Astrocyte (in vitro differentiated cells and primary cell): Measurements from ENCODE around the gene MRFAP1. TPM values are rescaled to one million over a fixed set of nuclear protein-coding genes. Genes with fewer than 3 reads are reported as not detected.

Experiments used
- DNase-seq: peaks from one replicate; pipeline ENCODE4 v3.0.0-alpha.2; 2010; ENCODE audit warnings: low read depth
- FAIRE-seq: peaks from 2 replicates; lab custom pipeline; 2011; peaks lifted over from hg19 to GRCh38; lab: Jason Lieb, UNC
- H2AFZ ChIP-seq: 2 replicates; pipeline ENCODE4 v1.6.0; 2012; ENCODE audit warnings: low read depth, low read length, inconsistent platforms
- H3K27ac ChIP-seq: 2 replicates; pipeline ENCODE4 v1.5.1; 2011; ENCODE audit warnings: low read depth, low read length, inconsistent platforms
- H3K27me3 ChIP-seq: 2 replicates; pipeline ENCODE4 v1.6.0; 2011; ENCODE audit warnings: low read length, inconsistent platforms; ENCODE audit not compliant: insufficient read depth
- H3K36me3 ChIP-seq: 2 replicates; pipeline ENCODE4 v1.5.1; 2011; ENCODE audit warnings: low read length, inconsistent platforms; ENCODE audit not compliant: insufficient read depth
- H3K4me1 ChIP-seq: 2 replicates; pipeline ENCODE4 v1.5.1; 2011; ENCODE audit warnings: low read length, inconsistent platforms; ENCODE audit not compliant: insufficient read depth
- H3K4me2 ChIP-seq: 2 replicates; pipeline ENCODE4 v1.6.0; 2012; ENCODE audit warnings: low read length, inconsistent platforms
- H3K4me3 ChIP-seq: 2 replicates; pipeline ENCODE4 v1.5.1; 2011; ENCODE audit warnings: low read depth, mild to moderate bottlenecking, low read length, inconsistent platforms; ENCODE audit not compliant: insufficient read depth
- H3K79me2 ChIP-seq: 2 replicates; pipeline ENCODE4 v1.6.0; 2012; ENCODE audit warnings: mild to moderate bottlenecking, low read length, inconsistent platforms; ENCODE audit not compliant: insufficient read depth
- H3K9ac ChIP-seq: 2 replicates; pipeline ENCODE4 v1.6.0; 2012; ENCODE audit warnings: mild to moderate bottlenecking, low read length, inconsistent platforms
- H3K9me3 ChIP-seq: 2 replicates; pipeline ENCODE4 v1.5.1; 2012; ENCODE audit warnings: low read depth, mild to moderate bottlenecking, low read length, inconsistent platforms; ENCODE audit not compliant: insufficient read depth
- H4K20me1 ChIP-seq: 2 replicates; pipeline ENCODE4 v1.6.0; 2012; ENCODE audit warnings: low read length, inconsistent platforms; ENCODE audit not compliant: insufficient read depth
- H3K27ac Mint-ChIP-seq: one replicate; pipeline ENCODE4 v1.8.0; 2021; ENCODE audit warnings: mild to moderate bottlenecking, mixed read lengths; ENCODE audit not compliant: unreplicated experiment
- H3K27me3 Mint-ChIP-seq: one replicate; pipeline ENCODE4 v1.8.0; 2021; ENCODE audit warnings: low read depth, mixed read lengths; ENCODE audit not compliant: unreplicated experiment
- H3K36me3 Mint-ChIP-seq: one replicate; pipeline ENCODE4 v1.8.0; 2021; ENCODE audit warnings: low read depth, mixed read lengths; ENCODE audit not compliant: unreplicated experiment
- H3K4me1 Mint-ChIP-seq: one replicate; pipeline ENCODE4 v1.8.0; 2021; ENCODE audit warnings: low read depth, mixed read lengths; ENCODE audit not compliant: unreplicated experiment
- H3K4me3 Mint-ChIP-seq: one replicate; pipeline ENCODE4 v1.8.0; 2021; ENCODE audit warnings: mild to moderate bottlenecking, moderate library complexity, mixed read lengths; ENCODE audit not compliant: unreplicated experiment
- H3K9me3 Mint-ChIP-seq: one replicate; pipeline ENCODE4 v1.8.0; 2021; ENCODE audit warnings: mild to moderate bottlenecking, mixed read lengths; ENCODE audit not compliant: unreplicated experiment
- CTCF ChIP-seq: IDR thresholded peaks from 2 replicates; pipeline ENCODE4 v1.5.1; 2011; ENCODE audit warnings: low read depth, mild to moderate bottlenecking, inconsistent platforms, low read length, moderate library complexity; ENCODE audit not compliant: insufficient read depth
- EZH2 ChIP-seq: IDR thresholded peaks from 2 replicates; pipeline ENCODE4 v1.6.1; 2012; ENCODE audit warnings: mild to moderate bottlenecking, low read length, inconsistent platforms; ENCODE audit not compliant: insufficient read depth
- total RNA-seq: library from RNA; stranded (reverse); gene quantifications from 2 replicates; pipeline ENCODE4 v1.2.1, GENCODE V29; 2021

The MRFAP1 gene
- total RNA-seq, 1 donor from 2014 or later = 278 TPM

- peak overlapping the region; percentile 84 for H2AFZ ChIP-seq
- no peak overlapping the region for H3K4me3 Mint-ChIP-seq
- peaks cover 7% of the 10 kb centered on the region for H3K36me3 Mint-ChIP-seq
- H3K36me3 ChIP-seq = no peaks in the 10 kb centered on the region
- DNase-seq (no peak), FAIRE-seq (no peak)
- no peaks in the 10 kb centered on the region for H3K27me3 ChIP-seq
- H3K9ac ChIP-seq = peak overlapping the region; percentile 63
- H3K4me2 ChIP-seq = peak overlapping the region; percentile 76
- H3K27me3 Mint-ChIP-seq = no peaks in the 10 kb centered on the region
- H4K20me1 ChIP-seq = no peaks in the 10 kb centered on the region
- TF ChIP-seq CTCF (no peak), EZH2 (no peak)
- H3K27ac ChIP-seq = peak overlapping the region; percentile 63
- peak overlapping the region; percentile 97 for H3K27ac Mint-ChIP-seq
- no peak overlapping the region for H3K4me3 ChIP-seq
- no peaks in the 10 kb centered on the region for H3K79me2 ChIP-seq
- H3K4me1 ChIP-seq = peaks cover 22% of the 10 kb centered on the region
- H3K9me3 Mint-ChIP-seq = no peaks in the 10 kb centered on the region
- no peaks in the 10 kb centered on the region for H3K9me3 ChIP-seq
- H3K4me1 Mint-ChIP-seq = peaks cover 31% of the 10 kb centered on the region
Measured at GRCh38 chr4:6687947-6688878, 47.7 kb downstream of the MRFAP1 start.

- DNase-seq (peak; percentile 94), FAIRE-seq (peak; percentile 76)
- H3K27ac Mint-ChIP-seq = peak overlapping the region; percentile 97
- H3K4me1 ChIP-seq = peaks cover 22% of the 10 kb centered on the region
- no peaks in the 10 kb centered on the region for H3K27me3 ChIP-seq
- H3K4me1 Mint-ChIP-seq = peaks cover 32% of the 10 kb centered on the region
- H3K4me3 Mint-ChIP-seq = peak overlapping the region; percentile 34
- H3K9me3 Mint-ChIP-seq = no peaks in the 10 kb centered on the region
- no peaks in the 10 kb centered on the region for H3K9me3 ChIP-seq
- H4K20me1 ChIP-seq = no peaks in the 10 kb centered on the region
- H3K27me3 Mint-ChIP-seq = no peaks in the 10 kb centered on the region
- TF ChIP-seq EZH2 = no peak
- TF ChIP-seq CTCF = peak; percentile 11
- no peaks in the 10 kb centered on the region for H3K79me2 ChIP-seq
- no peaks in the 10 kb centered on the region for H3K36me3 ChIP-seq
- H3K36me3 Mint-ChIP-seq = peaks cover 8% of the 10 kb centered on the region
- H3K27ac ChIP-seq = peak overlapping the region; percentile 63
- H3K9ac ChIP-seq = peak overlapping the region; percentile 63
- peak overlapping the region; percentile 84 for H2AFZ ChIP-seq
- peak overlapping the region; percentile 11 for H3K4me3 ChIP-seq
- H3K4me2 ChIP-seq = peak overlapping the region; percentile 76
Measured at GRCh38 chr4:6688879-6689505, 48.5 kb downstream of the MRFAP1 start.
